Putamen (tissue), 1 donor: ENCODE results near the gene OVOL2.

Experiments
- DNase-seq: peaks from one replicate; pipeline ENCODE4 v3.0.0-alpha.2; 2016; ENCODE audit warnings: low spot score

The OVOL2 gene

GRCh38 chr20:18012901-18013300 is 44.8 kb downstream of the OVOL2 start:
- no peak for DNase-seq

- no peak for DNase-seq
These were observed 45.6 kb downstream of the OVOL2 start for GRCh38 chr20:18011951-18012645.

DNA sequence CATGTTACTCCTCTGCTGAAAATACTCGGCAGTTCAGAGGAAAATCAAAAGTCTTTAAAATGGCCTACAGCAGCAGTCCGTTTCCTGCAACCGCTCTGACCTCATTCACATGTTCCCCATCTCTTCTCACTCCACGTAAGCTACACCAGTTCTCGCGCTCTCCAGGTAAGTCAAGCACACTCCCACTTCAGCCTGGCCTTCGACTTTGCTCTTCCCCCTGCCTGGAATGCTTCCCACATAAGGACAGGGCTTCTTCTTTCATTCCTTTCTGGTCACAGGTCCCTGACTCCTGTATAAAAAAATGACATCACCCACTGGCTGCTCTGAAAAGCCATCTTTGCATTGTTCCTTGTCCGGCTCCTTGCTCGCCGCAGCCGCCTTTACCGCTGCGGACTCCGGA is 46.2 kb downstream of the OVOL2 start:
- DNase-seq: no peak

- DNase-seq: no peak
These were observed 48.6 kb downstream of the OVOL2 start for GRCh38 chr20:18009116-18009515.

- DNase-seq: no peak
These were observed 50.0 kb downstream of the OVOL2 start for GRCh38 chr20:18007534-18008292.

DNA sequence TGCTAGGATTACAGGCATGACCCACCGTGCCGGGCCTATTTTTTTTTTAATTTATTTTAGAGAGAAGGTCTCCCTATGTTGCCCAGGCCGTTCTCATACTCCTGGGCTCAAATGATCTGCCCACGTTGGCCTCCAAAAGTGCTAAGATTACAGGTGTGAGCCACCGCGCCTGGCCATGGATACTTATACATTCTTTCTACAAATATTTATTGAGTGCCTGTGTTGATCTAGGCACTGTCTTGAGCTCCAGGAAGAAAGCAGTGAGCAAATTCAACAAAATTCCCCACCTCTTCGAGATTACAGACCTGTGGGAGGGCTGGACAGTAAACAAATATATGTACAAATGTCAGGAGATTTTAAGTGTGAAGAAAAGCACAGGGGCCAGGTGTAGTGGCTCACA is 51.0 kb downstream of the OVOL2 start:
- no peak for DNase-seq

DNA sequence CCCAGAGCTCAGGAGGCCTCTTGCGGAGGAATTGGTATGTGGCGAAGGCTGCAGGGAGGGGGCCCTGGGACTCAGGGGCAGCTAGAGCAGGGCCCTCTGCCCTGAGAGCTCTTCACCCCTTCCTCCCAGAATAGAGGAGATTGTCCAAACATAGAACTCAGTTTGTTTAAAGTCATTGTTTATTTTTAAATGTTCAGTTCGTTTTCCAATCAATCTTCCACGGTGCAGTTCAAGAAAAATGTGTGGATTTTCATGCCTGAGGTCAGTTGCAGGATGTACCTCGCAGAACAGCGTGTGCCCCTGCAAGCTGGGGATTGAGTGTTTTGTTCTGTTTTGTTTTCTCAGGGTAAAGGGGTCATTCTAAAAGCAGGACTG is 51.7 kb downstream of the OVOL2 start:
- no peak for DNase-seq

- DNase-seq: no peak
These were observed 52.3 kb downstream of the OVOL2 start for GRCh38 chr20:18005170-18005989.

DNA sequence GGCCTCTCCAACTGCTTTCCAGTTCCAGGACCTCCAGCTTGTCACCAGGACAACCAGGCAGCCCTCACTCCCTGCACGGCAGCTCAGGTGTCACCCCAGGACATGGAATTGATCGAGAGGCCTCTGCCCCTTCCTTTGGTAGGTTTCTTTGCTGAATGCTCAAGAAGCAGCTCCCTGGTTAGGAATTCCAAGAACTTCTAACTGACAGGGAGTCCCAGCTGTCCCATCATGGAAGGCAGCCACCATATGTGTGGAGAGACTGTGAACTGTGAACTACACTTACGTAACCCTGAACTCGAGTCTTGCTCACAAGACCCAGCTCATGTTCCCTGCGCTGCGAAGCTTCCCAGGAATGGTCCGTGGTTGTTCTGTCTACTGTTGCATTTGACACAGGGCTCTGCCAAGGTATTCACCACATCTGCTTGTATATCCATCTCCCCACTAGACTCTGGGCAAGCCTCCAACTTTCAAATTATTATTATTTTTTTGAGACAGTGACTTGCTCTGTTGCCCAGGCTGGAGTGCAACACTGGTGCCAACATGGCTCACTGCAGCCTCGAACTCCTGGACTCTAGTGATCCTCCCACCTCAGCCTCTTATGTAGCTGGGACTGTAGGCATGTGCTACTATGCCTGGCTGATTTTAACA is 53.2 kb downstream of the OVOL2 start:
- DNase-seq: no peak

- DNase-seq: no peak
These were observed 53.8 kb downstream of the OVOL2 start for GRCh38 chr20:18003897-18004296.

GRCh38 chr20:18001131-18001921 is 56.4 kb downstream of the OVOL2 start:
- DNase-seq: peak; percentile 22

DNA sequence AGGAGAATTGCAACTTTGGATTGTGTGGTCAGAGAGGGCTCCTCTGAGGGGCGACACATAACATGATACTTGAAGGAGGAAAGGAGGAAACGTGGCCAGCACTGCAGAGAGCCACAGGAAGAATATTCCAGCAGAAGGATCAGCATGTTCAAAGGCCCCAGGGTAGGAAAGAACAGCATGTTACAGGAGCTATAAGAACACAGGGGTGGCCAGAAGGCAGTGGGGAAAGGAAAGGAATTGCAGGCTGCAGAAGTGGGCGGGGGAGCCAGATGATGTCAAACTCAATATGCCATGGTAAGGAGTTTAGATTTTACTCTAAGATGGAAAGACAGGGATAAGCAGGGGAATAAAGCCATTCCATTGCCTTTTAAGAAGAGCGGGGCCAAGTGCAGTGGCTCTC is 58.1 kb downstream of the OVOL2 start:
- DNase-seq: no peak

DNA sequence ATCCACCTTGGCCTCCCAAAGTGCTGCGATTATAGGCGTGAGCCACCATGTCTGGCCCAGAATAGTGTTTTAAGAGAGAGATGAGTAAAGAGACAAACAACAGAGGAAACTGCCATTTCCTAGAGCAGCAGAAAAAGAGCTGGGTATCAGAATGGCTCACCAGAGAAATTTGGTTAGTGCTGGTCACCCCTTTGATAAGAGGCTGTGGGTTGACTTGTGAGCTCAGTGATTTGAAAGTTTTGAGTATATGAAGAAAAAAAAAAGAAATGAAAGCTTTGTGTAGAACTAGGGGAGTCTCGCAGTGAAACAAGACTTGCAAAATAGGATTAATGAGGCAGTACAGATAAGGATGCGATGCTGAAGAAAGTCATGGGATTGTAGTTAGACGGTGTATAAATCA is 59.3 kb downstream of the OVOL2 start:
- no peak for DNase-seq

- DNase-seq: peak; percentile 39
These were observed 61.5 kb downstream of the OVOL2 start for GRCh38 chr20:17995967-17996819.

DNA sequence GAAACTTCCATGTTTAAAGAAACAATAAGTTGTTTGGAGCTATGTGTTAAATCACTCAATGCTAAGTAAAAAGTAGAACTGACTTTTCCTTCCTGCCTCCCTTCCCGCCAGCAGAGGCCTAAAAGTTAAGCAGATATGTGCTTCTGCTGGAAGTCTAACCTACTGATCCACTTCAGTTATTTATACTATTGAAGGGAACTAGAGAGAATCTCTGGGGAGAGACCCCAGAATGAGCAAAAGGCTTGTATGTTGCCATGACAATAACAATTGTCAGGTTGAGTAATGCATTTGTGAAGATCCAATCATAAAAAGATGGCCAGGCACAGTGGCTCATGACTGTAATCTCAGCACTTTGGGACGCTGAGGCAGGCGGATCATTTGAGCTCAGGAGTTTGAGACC is 64.2 kb downstream of the OVOL2 start:
- no peak for DNase-seq

DNA sequence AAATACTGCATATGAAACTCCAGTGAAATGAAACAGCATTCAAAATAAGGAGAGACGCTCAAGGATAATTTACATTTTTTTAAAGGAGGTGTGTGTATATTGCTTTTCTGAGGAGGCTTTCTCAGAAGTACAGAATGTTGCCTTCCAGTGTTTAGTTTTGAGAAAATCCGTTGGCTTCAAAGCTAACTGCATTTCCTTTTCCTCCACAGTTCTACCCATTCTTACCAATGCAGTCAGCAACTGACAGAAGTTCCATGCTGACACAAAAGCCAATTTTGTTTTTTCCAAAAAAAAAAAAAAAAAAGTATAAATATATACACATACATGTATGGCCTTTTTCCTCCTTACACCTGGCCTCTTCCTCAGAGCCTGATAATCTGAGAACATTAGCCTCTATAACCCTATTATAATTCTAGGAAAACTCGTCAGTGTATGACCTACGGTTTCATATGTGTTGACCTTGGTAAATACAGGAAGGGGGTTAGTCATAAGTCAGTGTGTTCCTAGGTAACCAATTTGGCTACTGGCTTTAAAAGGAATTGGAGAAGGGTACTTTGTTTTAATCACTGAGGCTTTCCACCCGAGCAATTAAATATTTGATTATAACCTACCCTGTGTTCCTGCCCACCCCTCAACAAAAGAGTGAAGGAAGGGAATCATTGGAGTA is 64.7 kb downstream of the OVOL2 start:
- no peak for DNase-seq

- no peak for DNase-seq
These were observed 65.5 kb downstream of the OVOL2 start for GRCh38 chr20:17992224-17992637.

- no peak for DNase-seq
These were observed 67.3 kb downstream of the OVOL2 start for GRCh38 chr20:17990278-17990972.

GRCh38 chr20:17987988-17988387 is 69.7 kb downstream of the OVOL2 start:
- no peak for DNase-seq
